HepG2 (cell line): ENCODE measurements around the gene TUBB. TPM values are rescaled to one million over a fixed set of nuclear protein-coding genes. Genes with fewer than 3 reads are reported as not detected.

ENCODE experiments used
- ARID5B ChIP-seq: IDR thresholded peaks from 2 replicates; pipeline ENCODE4 v1.4.0; 2020; ENCODE audit warnings: mild to moderate bottlenecking, missing genetic modification reagents
- ATAD3A ChIP-seq: sonication (generic); formaldehyde crosslinking; IDR thresholded peaks from 2 replicates; pipeline ENCODE4 v1.4.0; 2020; ENCODE audit warnings: missing genetic modification reagents
- CEBPG ChIP-seq: IDR thresholded peaks from 2 replicates; pipeline ENCODE4 v1.6.1; 2016
- E2F5 ChIP-seq: sonication (generic); formaldehyde crosslinking; conservative IDR thresholded peaks from 2 replicates; pipeline ENCODE4 v1.4.0; 2020; ENCODE audit warnings: missing genetic modification reagents
- EHMT2 ChIP-seq: fragments of 200-600 bp; sonication (generic); IDR thresholded peaks from 2 replicates; pipeline ENCODE4 v1.7.0; 2017; ENCODE audit warnings: antibody characterized with exemption, low read depth, low read length, borderline replicate concordance
- GABPB1 ChIP-seq: IDR thresholded peaks from 2 replicates; pipeline ENCODE4 v1.6.1; 2016; ENCODE audit warnings: mild to moderate bottlenecking, missing genetic modification reagents, moderate library complexity, missing compliant biosample characterization
- HCFC1 ChIP-seq: fragments of 150-350 bp; IDR thresholded peaks from 2 replicates; pipeline ENCODE4 v1.6.1; 2014; ENCODE audit warnings: low read depth, low read length
- HMG20B ChIP-seq: conservative IDR thresholded peaks from 2 replicates; pipeline ENCODE4 v1.6.1; 2016; ENCODE audit warnings: missing genetic modification reagents, missing compliant biosample characterization
- HOXA3 ChIP-seq: sonication (generic); formaldehyde crosslinking; IDR thresholded peaks from 2 replicates; pipeline ENCODE4 v1.5.0; 2020; ENCODE audit warnings: missing genetic modification reagents
- KAT2B ChIP-seq: fragments of 150-350 bp; IDR thresholded peaks from 2 replicates; pipeline ENCODE4 v1.6.1; 2014; ENCODE audit warnings: low read depth, low read length, borderline replicate concordance
- NR2F2 ChIP-seq: IDR thresholded peaks from 2 replicates; pipeline ENCODE4 v1.6.1; 2012; ENCODE audit warnings: low read depth, inconsistent platforms, borderline replicate concordance
- PATZ1 ChIP-seq: sonication (generic); formaldehyde crosslinking; IDR thresholded peaks from 2 replicates; pipeline ENCODE4 v1.4.0; 2020; ENCODE audit warnings: missing genetic modification reagents
- RNF219 ChIP-seq: sonication (generic); formaldehyde crosslinking; IDR thresholded peaks from 2 replicates; pipeline ENCODE4 v1.5.0; 2020; ENCODE audit warnings: mild to moderate bottlenecking, missing genetic modification reagents
- SIN3A ChIP-seq: IDR thresholded peaks from 2 replicates; pipeline ENCODE4 v1.6.1; 2011; ENCODE audit warnings: low read depth, mild to moderate bottlenecking, control low read depth, low read length, borderline replicate concordance
- XBP1 ChIP-seq: sonication (generic); formaldehyde crosslinking; IDR thresholded peaks from 2 replicates; pipeline ENCODE4 v1.5.0; 2020; ENCODE audit warnings: missing genetic modification reagents
- ZBTB49 ChIP-seq: sonication (generic); formaldehyde crosslinking; IDR thresholded peaks from 2 replicates; pipeline ENCODE4 v1.4.0; 2020; ENCODE audit warnings: missing genetic modification reagents, borderline replicate concordance
- ZKSCAN8 ChIP-seq: IDR thresholded peaks from 2 replicates; pipeline ENCODE4 v1.6.1; 2016; ENCODE audit warnings: borderline replicate concordance, missing genetic modification reagents, missing compliant biosample characterization
- ZNF570 ChIP-seq: sonication (generic); formaldehyde crosslinking; IDR thresholded peaks from 2 replicates; pipeline ENCODE4 v1.4.0; 2020; ENCODE audit warnings: mild to moderate bottlenecking, missing genetic modification reagents, borderline replicate concordance
- ZNF841 ChIP-seq: sonication (generic); formaldehyde crosslinking; IDR thresholded peaks from 2 replicates; pipeline ENCODE4 v1.8.1; 2023; ENCODE audit warnings: missing genetic modification reagents, borderline replicate concordance
- ZSCAN9 ChIP-seq: IDR thresholded peaks from 2 replicates; pipeline ENCODE4 v1.6.1; 2016; ENCODE audit warnings: borderline replicate concordance
- polyA plus RNA-seq, 8 experiments: library from polyadenylated mRNA; depleted of rRNA in 3 of 8; stranded (reverse) in 7 of 8; unstranded in 1 of 8; fragments of >200 nt; fragmentation: Illumina TruSeq in 4 of 8; extraction: Trizol in 4 of 8; gene quantifications; 2 replicates each; pipeline versions ENCODE4 v1.2.1 to v1.2.3, GENCODE V29; 2011 to 2016; ENCODE audit warnings: low read depth in 4 of 8, missing spikeins in 1 of 8, mixed read lengths in 1 of 8; ENCODE audit not compliant: insufficient read depth in 1 of 8
- total RNA-seq, 5 experiments: library from RNA; depleted of rRNA; stranded (reverse); fragments of >200 nt; fragmentation: Illumina TruSeq; extraction: Trizol; gene quantifications; 2 replicates each; pipeline ENCODE4 v1.2.3, GENCODE V29; 2016; ENCODE audit warnings: low read depth in 1 of 5

Gene TUBB
- total and polyA plus RNA-seq, 2 of the 13 experiments (the other 11 are each of a cell fraction or from before 2014, with no cell fraction given): 911 to 1,163 TPM

GRCh38 chr6:30747300-30747687 is 27.1 kb downstream of the TUBB start (continued):
- peak; percentile 54; the same call in 1 of the 2 replicates for TF ChIP-seq ARID5B (CRISPR knock-in tag)
- TF ChIP-seq E2F5 (CRISPR knock-in tag): no peak
- TF ChIP-seq ZNF841 (CRISPR knock-in tag): no peak
- TF ChIP-seq CEBPG (CRISPR knock-in tag): no peak
- TF ChIP-seq ZBTB49 (CRISPR knock-in tag): no peak
- peak; percentile 54; the same call in 1 of the 2 replicates for TF ChIP-seq ZKSCAN8
- TF ChIP-seq HCFC1: no peak
- no peak for TF ChIP-seq SIN3A
- TF ChIP-seq HMG20B (CRISPR knock-in tag): peak; percentile 38; the same call in 1 of the 2 replicates
- TF ChIP-seq RNF219 (CRISPR knock-in tag): no peak
- TF ChIP-seq KAT2B: no peak
- no peak for TF ChIP-seq ATAD3A (CRISPR knock-in tag)
- no peak for TF ChIP-seq NR2F2
- no peak for TF ChIP-seq EHMT2
- TF ChIP-seq GABPB1 (CRISPR knock-in tag): 0 out of 2 replicates have a peak, but pooled peaks have one; percentile 1
- no peak for TF ChIP-seq HOXA3
- no peak for TF ChIP-seq XBP1 (CRISPR knock-in tag)
- TF ChIP-seq PATZ1 (CRISPR knock-in tag): peak; percentile 17; the same call in 1 of the 2 replicates
- TF ChIP-seq ZSCAN9 (CRISPR knock-in tag): no peak; the same call in 1 of the 2 replicates
- no peak for TF ChIP-seq ZNF570 (CRISPR knock-in tag)
